HepG2 (cell line): ENCODE measurements around the gene BSX.

Experiments
- ESRRA ChIP-seq: sonication (generic); formaldehyde crosslinking; IDR thresholded peaks from 2 replicates; pipeline ENCODE4 v1.5.1; 2020; ENCODE audit warnings: mild to moderate bottlenecking, low read depth, missing genetic modification reagents
- FIP1L1 ChIP-seq: fragments of 200-400 bp; formaldehyde crosslinking; IDR thresholded peaks from 2 replicates; pipeline ENCODE4 v1.6.1; 2018; ENCODE audit warnings: low read depth, mild to moderate bottlenecking, low read length, moderate library complexity, borderline replicate concordance; ENCODE audit not compliant: insufficient read depth
- KAT8 ChIP-seq: IDR thresholded peaks from 2 replicates; pipeline ENCODE4 v1.6.1; 2016; ENCODE audit warnings: missing genetic modification reagents, missing compliant biosample characterization
- ZBTB21 ChIP-seq: sonication (generic); formaldehyde crosslinking; IDR thresholded peaks from 2 replicates; pipeline ENCODE4 v1.4.0; 2020; ENCODE audit warnings: missing genetic modification reagents

DNA sequence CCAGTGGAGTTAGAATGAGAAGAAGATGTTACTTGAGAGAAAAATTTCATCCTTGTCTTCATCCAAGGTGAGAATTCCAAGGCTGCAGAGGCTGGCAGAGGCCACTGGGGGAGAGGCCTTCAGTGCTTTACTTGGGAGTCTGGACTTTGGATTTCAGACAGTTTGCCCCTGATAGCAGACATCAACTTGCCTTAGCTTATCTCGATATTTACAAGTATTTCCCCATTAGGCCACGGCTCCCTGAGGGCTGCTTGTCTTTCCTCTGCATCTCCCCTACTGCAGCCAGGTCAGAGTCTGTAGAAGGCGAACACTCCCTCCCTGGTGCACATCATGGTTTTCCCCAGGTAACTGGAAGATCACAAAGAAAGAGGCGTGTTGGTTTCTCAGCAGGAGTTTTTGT lies 29.9 kb upstream of the BSX start:
- TF ChIP-seq ESRRA = no peak
- TF ChIP-seq FIP1L1 = no peak
- no peak for TF ChIP-seq KAT8 (CRISPR knock-in tag)
- no peak for TF ChIP-seq ZBTB21
